GM04504 (cell line): ENCODE measurements around the gene IFNA21.
"Not testable (repeated sequence)": the region's sequence is repeated elsewhere in the genome, so short reads cannot be mapped to it uniquely, and the experiment has no call there.

ENCODE experiments used
- DNase-seq: peaks from one replicate; pipeline ENCODE4 v3.0.0-alpha.2; 2012; ENCODE audit warnings: low read depth

The IFNA21 gene

DNA sequence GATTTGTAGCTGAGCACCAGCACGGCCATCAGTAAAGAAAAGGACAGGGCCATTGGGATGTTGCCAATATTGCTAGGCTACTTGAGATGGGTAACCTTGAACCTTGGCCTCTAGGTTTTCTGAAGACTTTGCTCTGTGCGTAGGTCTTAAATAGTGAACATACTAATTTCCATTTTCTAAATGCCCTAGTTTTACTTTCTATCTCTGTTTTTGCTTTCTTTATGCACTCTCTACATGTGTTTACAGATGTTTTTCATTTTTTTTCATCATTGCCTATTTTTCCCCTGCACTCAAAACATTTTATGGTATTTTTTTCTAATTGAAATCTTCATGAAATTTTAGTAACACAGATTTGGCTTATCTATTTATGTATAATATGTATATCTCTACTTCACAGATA lies at the start of gene IFNA21:
TSS of gene IFNA21 (minus strand) at position 101 of the 400 bp plus-strand sequence. CDS start at position 53, 48 bp downstream.
- not testable (repeated sequence) for DNase-seq

DNA sequence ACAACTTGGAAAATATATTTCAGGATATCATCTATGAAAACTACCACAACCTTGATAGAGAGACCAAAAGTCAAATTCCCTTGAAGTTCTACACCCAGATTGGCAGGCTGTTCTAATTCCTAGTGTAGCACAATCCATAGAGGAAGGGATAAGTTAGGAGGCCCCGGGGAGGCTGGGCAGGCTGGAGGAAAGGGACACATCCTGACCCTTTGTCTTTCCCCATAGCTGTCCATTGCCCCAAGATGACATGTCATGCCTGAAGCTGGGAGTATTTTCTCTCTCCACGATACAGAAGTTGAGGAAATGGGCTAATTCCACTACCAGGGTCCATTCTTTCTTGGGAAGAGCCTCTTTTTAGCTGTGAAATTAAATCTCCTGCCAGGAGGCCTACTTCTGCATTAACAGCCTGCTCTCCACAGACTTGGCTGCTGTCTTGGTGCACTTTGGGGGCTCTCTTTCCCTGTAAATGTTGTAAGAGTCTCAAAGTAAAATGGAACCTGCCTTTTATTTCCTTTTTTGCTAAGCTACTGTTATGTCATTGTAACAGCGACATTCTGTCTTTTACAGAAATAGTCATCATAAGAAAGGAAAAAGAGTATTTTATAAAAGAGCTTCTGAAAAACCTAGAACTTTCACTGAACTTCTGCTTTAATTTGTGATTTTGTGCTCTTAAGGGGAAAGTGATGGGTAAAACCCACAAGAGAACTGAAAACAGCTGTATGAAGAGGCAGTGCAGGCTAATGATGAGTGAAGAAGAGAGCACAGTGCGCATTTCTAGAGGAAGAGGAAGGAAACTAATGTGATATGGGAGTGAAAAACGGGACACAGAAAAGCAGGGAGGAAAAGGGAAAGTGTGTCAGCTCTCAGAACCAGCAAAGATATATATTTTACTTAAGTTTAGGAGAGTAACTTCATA lies 47.2 kb upstream of the IFNA21 start:
- not testable (repeated sequence) for DNase-seq

DNA sequence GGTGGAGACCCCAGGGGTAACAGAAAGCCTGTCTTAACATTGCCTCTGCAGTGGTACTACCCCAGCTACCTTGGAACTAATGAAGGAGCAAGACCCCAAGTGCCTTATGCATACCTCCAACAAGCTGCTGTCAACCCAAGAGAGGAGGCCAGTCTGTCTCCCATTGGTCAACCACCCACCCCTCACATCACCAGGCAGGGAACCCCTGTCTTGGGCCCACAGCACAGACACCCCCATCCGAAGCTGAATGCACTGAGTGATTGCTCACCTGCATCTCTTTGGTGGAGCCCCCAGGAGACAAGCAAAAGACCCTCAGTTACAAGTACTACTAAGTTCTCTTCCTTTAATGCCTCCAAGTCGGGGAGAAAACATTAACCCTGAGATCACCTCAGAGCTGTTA lies 45.7 kb upstream of the IFNA21 start:
- not testable (repeated sequence) for DNase-seq

DNA sequence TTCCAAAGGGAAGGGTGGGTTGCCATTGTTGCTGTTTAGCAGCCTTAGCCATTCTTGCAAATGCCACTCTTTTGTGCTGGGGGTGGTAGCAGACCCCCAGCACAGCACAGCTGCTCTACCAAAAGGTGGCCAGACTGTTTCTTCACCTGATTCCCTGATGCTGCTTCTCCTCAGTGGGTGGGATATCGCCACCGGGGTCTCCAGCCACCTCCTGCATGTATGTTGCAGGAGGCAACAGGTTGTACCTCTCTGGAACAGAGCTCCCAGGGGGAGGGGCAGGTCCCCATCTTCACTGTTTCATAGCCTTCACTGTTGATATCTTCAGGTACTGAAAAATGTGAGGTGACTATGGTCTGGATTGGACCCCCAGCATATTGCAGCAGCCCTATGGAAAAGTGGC lies 44.3 kb upstream of the IFNA21 start:
- not testable (repeated sequence) for DNase-seq

DNA sequence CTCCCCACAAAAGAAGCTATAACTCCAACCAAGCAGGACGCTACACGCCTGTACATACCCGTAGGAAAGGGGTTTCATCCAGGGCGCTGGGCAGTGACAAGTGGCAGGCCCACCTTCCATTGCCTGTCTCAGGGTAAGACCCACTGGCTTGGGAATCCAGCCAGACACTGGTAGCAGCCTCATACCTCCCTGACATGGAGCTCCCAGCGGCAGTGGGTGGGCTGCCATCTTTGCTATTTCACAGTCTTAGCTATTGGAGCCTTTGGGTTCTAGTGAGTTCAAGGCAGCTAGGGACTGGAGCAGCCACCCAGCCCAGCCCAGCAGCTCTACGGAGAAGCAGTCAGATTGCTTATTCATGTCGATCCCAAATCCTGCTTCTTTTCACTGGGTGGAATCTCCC lies 43.9 kb upstream of the IFNA21 start:
- DNase-seq = no peak

DNA sequence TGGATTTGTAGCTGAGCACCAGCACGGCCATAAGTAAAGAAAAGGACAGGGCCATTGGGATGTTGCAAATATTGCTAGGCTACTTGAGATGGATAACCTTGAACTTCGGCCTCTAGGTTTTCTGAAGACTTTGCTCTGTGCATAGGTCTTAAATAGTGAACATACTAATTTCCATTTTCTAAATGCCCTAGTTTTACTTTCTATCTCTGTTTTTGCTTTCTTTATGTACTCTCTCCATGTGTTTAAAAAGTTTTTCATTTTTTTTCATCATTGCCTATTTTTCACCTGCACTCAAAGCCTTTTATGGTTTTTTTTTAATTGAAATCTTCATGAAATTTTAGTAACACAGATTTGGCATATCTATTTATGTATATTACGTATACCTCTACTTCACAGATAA lies 40.6 kb upstream of the IFNA21 start, which contains the start of gene IFNA10:
TSS of gene IFNA10 (minus strand) at position 101 of the 400 bp plus-strand sequence. CDS start at position 55, 46 bp downstream.
- DNase-seq = not testable (repeated sequence)

DNA sequence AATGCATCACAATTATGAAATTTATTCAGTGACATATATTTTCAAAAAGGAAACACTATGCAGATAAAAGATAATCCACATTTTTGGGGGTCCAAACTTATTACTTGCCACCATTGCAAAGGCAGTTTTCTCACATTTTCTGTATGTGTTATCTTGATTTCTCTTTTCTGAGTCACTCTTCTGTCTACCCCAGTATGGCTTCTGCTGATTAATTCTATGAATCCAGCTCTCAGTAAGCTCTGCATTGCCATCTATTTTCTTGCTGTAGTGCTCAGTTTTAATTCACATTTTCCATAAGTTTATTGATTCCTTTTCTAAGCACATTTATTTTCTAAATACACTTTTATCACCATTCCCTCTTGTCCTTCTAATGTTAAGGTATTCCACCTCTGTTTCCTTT lies 38.7 kb upstream of the IFNA21 start:
- no peak for DNase-seq

DNA sequence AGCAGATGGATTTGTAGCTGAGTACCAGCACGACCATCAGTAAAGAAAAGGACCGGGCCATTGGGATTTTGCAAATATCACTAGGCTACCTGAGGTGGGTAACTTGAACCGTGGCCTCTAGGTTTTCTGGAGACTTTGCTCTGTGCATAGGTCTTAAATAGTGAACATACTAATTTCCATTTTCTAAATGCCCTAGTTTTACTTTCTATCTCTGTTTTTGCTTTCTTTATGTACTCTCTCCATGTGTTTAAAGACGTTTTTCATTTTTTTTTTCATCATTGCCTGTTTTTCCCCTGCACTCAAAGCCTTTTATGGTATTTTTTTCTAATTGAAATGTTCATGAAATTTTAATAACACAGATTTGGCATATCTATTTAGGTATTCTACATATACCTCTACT lies 35.6 kb upstream of the IFNA21 start, which contains the start of gene IFNA7:
TSS of gene IFNA7 (minus strand) at position 101 of the 400 bp plus-strand sequence. CDS start at position 61, 40 bp downstream.
- not testable (repeated sequence) for DNase-seq

DNA sequence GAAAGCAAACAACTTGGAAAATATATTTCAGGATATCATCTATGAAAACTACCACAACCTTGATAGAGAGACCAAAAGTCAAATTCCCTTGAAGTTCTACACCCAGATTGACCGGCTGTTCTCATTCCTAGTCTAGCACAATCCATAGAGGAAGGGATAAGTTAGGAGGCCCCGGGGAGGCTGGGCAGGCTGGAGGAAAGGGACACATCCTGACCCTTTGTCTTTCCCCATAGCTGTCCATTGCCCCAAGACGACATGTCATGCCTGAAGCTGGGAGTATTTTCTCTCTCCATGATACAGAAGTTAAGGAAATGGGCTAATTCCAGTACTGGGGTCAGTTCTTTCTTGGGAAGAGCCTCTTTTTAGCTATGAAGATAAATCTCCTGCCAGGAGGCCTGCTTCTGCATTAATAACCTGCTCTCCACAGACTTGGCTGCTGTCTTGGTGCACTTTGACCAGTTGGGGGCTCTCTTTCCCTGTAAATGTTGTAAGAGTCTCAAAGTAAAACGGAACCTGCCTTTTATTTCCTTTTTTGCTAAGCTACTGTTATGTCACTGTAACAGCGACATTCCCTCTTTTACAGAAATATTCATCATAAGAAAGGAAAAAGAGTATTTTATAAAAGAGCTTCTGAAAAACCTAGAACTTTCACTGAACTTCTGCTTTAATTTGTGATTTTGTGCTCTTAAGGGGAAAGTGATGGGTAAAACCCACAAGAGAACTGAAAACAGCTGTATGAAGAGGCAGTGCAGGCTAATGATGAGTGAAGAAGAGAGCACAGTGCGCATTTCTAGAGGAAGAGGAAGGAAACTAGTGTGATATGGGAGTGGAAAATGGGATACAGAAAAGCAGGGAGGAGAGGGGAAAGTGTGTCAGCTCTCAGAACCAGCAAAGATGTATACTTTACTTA lies 28.7 kb upstream of the IFNA21 start:
- DNase-seq = not testable (repeated sequence)

DNA sequence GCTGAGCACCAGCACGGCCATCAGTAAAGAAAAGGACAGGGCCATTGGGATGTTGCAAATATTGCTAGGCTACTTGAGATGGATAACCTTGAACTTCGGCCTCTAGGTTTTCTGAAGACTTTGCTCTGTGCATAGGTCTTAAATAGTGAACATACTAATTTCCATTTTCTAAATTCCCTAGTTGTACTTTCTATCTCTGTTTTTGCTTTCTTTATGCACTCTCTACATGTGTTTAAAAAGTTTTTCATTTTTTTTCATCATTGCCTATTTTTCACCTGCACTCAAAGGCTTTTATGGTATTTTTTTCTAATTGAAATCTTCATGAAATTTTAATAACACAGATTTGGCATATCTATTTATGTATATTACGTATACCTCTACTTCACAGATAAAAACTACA lies 21.0 kb upstream of the IFNA21 start, which contains the start of gene IFNA4:
TSS of gene IFNA4 (minus strand) at position 101 of the 400 bp plus-strand sequence. CDS start at position 45, 56 bp downstream.
- not testable (repeated sequence) for DNase-seq

DNA sequence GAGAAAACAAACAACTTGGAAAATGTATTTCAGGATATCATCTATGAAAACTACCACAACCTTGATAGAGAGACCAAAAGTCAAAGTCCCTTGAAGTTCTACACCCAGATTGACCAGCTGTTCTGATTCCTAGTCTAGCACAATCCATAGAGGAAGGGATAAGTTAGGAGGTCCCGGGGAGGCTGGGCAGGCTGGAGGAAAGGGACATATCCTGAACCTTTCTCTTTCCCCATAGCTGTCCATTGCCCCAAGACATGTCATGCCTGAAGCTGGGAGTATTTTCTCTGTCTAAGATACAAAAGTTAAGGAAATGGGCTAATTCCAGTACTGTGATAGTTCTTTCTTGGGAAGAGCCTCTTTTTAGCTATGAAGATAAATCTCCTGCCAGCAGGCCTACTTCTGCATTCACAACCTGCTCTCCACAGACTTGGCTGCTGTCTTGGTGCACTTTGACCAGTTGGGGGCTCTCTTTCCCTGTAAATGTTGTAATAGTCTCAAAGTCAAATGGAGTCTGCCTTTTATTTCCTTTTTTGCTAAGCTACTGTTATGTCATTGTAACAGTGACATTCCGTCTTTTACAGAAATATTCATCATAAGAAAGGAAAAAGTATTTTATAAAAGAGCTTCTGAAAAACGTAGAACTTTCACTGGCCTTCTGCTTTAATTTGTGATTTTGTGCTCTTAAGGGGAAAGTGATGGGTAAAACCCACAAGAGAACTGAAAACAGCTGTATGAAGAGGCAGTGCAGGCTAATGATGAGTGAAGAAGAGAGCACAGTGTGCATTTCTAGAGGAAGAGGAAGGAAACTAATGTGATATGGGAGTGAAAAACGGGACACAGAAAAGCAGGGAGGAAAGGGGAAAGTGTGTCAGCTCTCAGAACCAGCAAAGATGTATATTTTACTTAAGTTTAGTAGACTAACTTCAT lies 16.6 kb upstream of the IFNA21 start:
- not testable (repeated sequence) for DNase-seq

DNA sequence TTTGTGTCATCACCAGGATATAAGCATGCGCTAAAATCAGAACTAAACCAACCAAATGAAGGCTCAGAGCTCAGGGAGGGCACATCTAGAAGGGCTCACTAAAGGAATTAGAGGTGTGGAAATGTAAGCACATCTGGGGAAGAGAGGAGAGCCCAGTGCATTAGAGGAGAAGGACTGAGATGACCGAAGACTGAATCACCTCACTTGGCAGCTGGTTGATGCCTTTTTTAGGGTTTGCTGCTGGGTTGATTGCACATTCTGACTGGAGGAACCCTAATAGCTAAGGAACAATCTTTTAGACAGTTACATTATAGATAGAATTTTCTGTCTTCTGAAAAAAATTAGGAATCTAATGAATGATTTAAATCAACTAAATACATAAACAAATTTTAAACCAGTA lies 8.2 kb upstream of the IFNA21 start:
- no peak for DNase-seq

DNA sequence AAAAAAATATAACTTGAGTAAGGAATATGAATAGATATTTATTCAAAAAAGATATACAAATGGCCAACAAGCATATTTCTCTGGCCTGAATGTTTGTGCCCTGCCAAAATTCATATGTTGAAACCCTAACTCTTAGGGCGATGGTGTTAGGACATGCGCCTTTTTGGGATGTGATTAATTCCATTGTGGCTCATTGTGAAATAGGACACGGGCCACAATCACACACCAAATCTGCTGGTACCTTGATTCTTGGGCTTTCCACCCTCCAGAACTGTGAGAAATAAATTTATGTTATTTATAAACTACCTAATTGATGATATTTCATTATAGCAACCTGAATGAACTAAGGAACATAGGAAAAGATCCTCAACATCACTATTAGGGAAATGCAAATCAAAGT lies 5.7 kb upstream of the IFNA21 start:
- no peak for DNase-seq

DNA sequence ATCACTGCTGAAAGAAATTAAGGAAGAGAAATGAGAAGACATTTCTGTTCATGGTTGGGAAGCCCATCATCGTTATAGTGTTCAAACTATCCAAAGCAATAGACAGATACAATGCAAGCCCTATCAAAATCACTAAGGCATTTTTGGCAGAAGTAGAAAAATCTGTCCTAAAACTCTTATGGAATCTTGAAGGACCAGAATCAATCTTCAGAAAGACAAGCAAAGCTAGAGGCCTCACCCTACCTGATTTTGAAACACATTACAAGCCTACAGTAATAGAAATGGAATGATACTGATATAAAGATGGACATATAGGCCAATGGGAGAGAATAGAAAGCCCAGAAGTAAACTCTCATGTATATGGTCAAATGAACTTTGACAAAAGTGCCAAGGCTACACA lies 4.9 kb upstream of the IFNA21 start:
- no peak for DNase-seq

DNA sequence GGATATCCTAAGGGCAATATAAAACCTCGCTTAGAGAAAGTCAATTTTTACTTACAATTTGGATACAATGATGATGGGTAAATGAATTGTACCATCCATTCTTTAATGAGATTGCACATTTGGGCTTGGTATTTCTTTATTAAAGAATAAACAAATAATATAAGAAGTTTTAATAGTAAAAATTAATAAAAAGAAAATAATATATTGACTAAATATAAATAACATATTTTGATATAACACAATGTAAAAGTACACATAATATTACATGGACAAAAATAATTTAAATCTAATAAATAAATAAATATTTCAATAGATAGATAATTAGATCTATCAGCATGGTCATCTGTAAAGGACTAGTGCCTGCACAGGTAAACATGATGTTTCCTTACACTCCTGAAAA lies 944 bp downstream of the IFNA21 start:
- DNase-seq = no peak

DNA sequence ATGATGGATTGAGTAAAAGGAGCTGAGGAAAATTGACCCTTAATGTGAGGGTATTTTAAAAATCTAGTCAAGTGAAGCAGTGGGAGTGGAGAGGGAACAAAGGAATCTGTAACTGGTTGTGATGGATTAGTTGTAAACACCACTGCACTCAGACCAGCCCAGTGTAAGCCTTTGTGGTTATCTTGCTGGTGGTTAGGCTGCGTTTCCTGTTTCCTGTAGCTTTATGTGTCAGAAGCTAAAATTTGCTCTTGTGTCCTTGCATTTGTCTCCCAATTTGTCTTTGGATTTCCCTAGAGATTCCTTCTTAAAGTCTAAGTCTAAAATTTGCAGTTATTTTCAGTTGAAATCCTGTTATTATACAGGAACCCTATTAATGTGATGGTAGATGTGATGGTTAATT lies 6.3 kb downstream of the IFNA21 start:
- DNase-seq = no peak

DNA sequence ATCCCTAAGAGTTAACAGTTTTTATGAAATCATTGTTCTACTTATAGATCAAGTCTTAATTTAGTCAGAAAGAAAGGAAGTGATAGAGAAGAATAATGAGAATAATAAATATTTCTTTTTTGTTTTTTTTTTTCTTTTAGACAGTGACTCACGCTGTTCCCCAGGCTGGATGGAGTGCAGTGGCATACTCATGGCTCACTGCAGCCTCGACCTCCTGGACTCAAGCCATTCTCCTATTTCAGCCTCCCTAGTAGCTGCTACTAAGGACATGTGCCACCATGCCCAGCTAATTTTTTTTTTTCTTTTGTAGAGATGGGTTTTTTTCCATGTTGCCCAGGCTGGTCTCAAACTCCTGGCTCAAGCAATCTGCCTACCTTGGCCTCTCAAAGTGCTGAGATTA lies 11.0 kb downstream of the IFNA21 start:
- no peak for DNase-seq

DNA sequence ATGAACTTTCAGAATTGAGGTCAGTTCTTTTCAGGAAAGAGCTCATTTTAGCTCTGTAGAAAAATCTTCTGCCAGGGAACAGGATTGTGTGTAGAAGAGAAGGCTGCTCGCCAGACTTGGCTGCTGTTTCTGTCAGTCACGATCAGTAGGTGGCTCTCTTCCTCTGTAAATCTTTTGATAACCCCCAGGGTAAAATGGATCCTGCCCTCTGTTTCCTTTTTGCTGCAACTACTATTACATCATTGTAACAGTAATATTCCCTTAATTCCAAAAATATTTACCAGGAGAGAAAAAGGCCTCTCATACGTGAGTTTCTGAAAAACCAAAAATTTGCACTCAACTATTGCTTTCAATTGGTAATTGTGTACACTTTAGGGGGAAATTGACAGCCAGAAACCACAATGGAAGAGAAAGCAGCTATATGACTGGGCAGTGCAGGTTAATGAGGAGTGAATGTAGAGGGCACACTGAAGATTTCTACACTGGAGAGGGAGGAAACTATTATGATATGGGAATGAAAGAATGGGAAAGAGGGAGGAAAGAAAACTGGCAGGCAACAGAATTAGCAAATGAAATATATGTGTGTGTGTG lies 12.3 kb downstream of the IFNA21 start:
- no peak for DNase-seq

DNA sequence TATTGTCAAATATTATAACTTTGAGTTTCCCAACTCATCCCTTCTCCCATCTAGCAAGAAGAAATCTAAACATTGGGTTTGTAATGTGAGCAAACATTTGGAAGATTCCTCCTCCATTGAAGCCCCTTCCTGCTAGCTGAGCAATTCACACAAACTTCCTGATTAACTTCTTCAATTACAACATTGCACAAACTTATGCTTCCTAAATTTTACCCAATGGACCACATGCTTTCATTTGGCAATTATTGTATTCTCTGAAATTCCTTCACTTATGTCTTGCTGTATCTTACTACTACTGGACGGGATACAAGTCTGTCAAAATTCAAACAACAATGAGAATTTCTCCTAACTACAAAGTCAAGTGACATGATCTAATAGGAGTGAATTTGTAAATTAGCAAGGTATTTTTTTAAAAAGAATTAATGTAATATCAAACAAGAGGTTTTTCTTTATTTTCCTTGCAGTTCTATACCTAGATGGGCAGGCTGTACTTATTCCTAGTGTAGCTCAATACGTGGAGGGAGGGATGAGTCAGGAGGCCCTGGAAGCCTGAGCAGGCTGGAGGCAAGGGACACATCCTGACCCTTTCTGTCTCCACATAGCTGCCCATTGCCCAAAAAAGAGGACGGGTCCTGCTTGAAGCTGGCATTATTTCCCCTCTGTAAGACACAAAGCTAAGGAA lies 13.0 kb downstream of the IFNA21 start:
- DNase-seq = no peak

DNA sequence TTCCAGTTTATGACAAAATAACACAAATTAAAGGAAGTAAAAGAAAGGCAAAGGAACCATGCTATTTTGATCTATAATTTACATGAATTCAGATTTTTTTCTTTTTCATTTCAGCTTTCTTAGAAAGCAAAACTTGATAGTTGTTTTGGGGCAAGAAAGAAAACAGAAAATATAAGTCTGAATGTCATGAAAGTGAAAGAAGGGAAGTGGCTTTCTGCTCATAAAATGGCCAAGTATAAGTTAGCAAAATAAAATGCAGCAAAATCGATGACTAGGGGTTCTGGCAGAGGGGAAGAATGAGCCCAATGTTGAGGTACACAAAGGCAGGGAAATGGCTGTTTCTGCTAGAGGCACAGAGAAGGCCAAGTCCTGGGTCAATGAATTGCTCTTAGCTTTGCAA lies 21.9 kb downstream of the IFNA21 start:
- no peak for DNase-seq
